Central memory CD4-positive, alpha-beta T cell (primary cell): ENCODE results near the gene SMARCD2.
A peak's percentile ranks its signal among the peaks of the same experiment; 100 is the strongest.

ENCODE experiments used
- DNase-seq: peaks from one replicate; pipeline ENCODE4 v3.0.0; 2022

Gene SMARCD2

DNA sequence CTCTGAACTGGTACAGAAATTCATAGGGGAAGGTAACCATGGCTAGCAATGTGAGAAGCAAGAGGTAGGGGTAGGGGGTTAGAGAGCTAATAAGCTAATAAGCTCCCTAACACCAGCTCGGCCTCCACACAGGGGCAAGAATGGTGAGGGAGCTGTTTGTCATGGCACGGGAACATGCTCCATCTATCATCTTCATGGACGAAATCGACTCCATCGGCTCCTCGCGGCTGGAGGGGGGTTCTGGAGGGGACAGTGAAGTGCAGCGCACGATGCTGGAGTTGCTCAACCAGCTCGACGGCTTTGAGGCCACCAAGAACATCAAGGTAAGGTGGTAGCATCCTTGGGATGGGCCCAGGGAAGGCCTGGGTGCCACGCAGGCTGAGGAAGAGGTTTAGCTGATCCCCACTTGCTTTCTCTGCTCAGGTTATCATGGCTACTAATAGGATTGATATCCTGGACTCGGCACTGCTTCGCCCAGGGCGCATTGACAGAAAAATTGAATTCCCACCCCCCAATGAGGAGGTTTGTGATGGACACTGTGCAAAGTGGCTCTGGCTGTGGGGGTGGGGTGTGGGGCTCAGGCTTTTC lies 11.5 kb downstream of the SMARCD2 start:
- no peak for DNase-seq

DNA sequence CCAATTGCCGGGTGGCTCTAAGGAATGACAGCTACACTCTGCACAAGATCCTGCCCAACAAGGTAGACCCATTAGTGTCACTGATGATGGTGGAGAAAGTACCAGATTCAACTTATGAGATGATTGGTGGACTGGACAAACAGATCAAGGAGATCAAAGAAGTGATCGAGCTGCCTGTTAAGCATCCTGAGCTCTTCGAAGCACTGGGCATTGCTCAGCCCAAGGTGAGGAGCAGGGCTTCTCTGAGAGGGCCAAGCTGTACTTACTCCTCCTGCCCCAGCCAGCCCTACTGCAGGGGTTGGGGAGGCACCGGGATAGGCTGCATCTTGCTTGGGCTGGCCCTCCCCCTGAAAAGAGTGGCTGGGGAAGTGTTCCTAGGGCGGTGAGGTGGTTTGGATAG lies 12.2 kb downstream of the SMARCD2 start:
- no peak for DNase-seq

DNA sequence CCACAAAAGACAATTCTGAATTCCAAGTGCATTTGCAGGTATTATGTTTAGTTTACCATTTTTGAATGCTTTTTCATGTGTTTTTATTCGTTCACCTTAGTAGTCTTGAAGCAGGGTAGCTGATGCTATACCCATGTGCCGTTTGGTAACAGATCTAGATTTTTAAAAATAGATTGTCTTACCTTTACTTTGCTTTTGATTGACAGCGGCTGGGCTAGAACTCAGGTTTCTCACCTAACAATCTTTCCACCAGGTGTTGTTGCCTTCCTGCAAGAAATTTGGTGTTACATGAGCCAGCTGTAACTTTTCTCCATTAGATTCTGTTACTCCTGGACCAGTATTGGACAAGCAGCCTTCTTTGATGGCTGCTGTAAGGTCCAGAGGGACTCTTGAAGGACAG lies 13.5 kb downstream of the SMARCD2 start:
- DNase-seq: no peak

DNA sequence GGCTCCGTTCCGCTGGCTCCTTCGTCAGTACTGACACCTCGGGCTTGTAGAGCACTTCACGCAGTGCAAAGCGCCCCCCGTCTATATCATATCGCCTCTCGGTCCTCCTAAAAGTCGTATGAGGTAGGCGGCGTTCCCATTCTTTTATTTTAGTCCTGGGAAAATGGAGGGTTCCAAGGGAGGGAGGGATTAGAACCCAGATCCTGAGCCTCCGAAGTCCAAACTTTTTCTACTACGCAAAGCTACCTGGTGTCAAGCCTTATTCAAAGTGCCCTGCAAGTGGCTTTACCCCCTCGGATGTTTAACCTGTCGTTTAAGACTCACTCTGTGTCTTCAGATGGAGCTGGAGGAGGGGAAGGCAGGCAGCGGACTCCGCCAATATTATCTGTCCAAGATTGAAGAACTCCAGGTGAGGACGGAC lies 14.7 kb downstream of the SMARCD2 start:
- DNase-seq: no peak

DNA sequence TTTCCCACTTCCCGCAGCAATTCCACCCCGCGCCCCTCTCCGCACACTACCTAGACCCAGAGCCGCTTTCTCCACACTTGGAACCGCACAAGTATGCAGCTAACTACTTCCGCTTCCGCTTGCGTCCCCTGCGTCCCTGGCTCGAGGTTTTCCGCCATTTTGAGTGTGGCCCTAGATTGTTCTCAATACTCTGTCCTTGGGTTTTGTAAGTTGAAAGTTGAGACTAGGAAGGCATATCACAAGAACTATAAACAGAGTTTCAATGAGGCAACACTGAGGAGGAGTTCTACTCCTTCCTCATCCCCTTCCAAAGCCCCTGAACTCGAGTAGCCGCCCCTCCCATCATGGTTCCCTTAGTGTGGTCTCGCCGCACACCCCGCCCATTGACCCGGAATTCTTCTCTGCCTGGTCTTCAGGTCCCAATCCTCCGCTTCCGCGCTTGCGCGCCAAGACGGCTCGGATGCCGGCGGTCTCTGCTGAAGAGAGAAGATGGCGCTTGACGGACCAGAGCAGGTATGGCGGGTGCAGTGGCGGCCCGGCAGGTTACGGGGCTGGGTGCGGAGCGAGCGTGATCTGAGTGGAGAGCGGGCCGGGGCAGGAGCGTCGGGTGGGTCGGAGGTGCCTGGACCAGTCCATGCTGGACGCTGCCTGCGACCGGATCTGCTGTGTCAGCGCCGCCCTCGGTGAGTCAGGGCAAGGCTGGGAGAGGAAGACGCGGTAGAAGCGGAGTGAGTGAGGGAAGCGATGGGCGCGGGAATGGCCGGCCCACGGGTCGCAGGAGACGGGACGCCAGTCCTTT lies 15.3 kb downstream of the SMARCD2 start, which contains the start of the genes FTSJ3 and PSMC5:
TSS of gene FTSJ3 (minus strand) at position 662 of the 799 bp plus-strand sequence. CDS start 761 bp downstream, outside the sequence.
TSS of gene PSMC5 (plus strand) at position 430 of the 799 bp plus-strand sequence. CDS start at position 490, 60 bp downstream.
- peak; percentile 96 for DNase-seq

DNA sequence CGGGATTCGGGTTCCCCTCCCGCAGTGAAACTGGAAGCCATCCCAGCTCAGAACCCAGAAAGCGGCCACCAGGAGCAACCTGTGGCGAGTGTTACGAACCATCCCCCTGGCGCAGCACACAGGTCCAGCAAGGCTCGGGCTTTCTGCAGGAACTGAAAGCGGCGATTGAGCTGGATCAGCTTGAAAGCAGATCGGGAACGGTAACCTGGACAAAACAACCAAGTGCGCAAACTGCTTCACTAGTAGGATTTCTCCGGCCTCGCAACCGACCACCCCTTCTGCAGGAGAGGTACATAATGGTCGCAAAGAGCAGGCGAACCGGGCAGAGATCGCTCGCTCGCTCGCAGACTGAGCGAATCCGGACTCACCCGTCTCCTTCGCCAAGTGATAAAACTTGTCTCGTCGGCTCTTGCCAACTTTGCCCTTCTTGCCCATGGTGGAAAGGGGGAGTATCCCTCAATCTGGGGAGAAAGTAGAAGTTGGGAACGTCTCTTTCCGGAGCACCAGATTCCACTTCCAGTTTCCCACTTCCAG lies 15.9 kb downstream of the SMARCD2 start:
- peak; percentile 37 for DNase-seq

DNA sequence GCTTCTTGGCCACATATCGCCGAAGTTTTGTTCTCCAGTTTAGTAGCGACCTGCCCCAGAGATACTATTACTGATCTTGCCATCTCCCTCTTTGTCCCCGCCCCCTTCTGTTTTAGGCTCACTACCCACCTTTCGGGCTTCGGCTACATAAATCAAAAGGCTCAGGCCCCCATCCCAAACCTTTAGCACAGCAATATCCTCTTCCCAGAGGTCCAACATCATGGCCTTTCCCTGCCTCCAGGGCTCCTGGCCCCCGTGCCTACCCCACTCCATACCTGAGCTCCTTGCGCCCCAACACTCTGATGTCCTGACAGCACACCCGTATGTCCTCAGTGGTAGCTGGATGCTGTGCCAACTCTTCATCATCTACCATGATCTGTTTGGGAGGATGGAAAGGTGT lies 18.1 kb downstream of the SMARCD2 start:
- no peak for DNase-seq

DNA sequence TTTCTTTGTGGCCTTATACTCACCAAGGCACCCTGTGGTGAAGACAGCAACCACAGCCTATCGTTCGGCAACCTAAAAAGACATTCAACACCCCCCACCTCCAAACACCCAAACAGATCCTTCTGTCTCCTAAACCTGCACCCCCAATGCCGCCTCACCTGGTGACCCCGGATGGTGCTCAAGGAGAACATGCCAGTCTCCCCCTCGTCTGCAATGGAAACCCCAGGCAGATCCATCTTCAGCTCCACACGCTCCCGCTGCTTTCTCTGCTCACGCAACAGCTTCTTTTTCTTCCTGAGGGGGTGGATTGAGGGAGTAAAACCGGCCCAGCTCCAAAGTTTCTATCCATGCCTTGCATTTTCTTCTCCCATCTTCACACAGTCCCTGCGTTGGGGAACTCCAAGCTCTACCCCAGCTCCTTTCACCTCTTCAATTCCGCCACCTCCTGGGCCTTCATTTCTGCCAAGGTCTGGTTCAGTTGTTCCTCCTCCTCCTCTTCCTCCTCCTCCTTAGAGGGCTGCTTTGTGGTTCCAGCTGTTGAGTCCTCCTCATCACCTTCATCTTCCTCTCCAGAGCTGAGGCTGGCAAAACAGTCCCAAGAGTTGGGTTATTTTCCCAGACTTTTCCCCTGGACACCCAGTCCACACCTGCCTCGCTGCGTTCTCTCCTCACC lies 18.7 kb downstream of the SMARCD2 start:
- no peak for DNase-seq

DNA sequence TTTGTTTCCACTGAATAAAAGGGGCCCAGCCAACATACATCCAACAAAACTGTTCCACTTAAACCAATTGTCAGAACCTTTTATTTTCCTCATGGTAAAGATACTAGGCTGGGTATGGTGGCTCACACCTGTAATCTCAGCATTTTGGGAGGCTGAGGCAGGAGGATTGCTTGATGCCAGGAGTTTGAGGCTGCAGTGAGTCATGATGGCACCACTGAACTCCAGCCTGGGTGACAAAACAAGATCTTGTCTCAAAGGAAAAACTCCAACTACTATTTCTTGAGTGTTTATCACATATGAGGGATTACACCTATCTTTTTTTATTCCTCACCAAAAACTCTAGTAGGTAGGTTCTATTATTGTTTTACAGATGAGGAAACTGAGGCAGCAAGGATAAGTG lies 19.9 kb downstream of the SMARCD2 start:
- DNase-seq: no peak

DNA sequence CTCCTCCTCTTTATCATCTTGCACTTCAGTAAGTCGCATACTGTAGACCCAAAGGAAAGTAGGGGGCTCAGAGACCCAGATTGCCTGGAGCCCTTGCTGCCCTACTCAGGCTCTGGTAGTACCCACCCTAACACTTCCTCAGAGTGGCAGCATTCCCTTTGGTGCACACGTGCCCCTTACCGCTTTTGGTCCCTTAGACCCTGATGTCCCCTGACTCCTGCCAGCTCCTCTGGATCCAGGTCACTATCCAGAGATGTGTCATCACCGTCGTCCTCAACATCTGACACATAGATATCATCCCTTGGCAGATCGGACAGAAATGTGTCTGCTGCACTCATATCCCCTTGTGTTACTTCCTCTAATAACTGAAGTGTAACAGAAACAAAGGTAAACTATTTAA lies 20.7 kb downstream of the SMARCD2 start:
- no peak for DNase-seq

DNA sequence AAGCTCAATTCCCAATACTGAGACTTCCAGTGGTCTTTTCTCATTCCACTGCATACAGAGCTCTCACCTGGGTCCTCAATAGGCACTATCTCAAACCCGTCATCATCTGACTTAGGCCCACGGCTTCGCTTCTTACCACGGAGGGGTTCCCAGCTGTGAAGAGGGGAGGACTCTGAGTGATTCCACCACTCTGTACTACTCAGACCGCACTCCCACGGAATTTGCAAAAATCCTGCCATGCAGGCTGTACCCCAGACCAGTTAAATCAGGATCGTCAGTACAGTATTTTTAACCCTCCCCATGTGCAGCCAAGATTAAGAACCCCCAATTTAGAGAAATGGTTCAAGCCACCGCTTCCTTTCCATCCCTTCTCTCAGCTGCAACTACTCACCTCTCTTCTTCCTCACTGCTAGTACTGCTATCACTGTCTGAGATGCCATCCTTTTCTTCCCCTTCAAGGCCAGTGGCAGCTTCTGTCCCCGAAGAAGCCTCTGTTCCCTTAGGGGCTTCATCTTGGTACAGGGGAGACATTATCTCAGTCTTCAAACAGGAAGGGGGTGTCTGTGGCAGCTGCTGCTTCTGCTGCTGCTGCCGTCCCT lies 21.4 kb downstream of the SMARCD2 start:
- DNase-seq: no peak

DNA sequence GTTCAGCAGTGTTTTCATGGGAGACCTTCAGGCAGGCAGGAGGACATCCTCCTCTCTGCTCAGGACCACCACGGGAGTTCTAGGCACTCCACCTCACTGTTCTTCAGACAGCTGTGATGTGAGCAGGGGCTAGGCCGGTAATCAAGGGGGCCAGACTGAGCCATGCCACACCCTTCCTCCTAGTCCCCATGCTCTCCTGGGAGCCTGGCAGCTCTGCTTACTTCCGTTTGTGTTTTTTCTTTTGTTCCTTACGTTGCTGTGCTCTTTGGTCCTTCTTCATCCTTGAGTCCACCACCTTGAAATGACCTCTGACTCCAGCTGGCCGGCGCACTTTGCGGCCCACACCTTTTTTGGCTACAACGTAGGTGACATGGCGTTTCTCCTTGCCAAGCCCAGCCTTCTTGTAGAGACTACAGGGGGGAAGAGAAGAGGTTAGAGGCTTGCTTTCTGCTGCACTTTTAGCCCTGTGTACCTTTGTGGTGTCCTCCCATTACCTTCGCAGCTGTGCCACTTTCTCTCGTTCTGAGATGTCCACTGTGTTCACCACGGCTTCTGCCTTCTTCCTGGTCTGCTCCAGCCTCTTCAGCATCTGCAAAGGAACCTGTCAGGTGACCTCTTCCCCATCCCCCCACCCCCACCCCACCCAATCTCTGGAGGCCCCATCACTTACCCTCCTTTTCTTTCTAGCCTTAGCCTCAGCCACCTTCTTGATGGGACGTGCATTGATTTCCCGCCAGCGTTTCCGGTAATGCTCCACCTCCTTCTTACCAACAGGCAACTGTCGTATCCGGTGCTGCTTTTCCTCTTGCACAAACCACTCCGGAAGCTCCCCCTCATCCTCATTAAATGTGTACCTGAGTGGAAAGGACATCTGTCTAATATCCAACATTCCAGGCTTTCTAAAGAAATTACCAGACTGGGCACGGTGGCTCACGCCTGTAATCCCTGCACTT lies 22.6 kb downstream of the SMARCD2 start:
- no peak for DNase-seq

DNA sequence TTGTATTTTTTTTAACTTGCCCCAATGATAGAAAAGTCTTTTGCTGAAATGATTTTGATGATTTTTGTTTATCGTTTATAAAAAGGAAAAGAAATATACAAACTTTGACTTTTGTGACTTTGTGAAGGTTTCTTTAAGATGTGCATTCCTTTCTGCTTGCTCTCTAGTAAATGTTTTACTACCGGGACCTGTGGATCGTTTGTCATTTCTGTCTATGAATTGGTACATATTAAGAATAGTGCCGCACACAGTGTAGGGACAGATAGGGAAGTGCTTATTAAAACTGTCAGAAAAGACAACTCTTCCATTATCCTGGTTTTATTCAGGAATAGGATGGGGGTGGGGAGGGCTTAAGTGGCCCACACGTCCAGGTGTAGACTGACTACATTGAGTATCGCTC lies 23.4 kb downstream of the SMARCD2 start:
- no peak for DNase-seq

DNA sequence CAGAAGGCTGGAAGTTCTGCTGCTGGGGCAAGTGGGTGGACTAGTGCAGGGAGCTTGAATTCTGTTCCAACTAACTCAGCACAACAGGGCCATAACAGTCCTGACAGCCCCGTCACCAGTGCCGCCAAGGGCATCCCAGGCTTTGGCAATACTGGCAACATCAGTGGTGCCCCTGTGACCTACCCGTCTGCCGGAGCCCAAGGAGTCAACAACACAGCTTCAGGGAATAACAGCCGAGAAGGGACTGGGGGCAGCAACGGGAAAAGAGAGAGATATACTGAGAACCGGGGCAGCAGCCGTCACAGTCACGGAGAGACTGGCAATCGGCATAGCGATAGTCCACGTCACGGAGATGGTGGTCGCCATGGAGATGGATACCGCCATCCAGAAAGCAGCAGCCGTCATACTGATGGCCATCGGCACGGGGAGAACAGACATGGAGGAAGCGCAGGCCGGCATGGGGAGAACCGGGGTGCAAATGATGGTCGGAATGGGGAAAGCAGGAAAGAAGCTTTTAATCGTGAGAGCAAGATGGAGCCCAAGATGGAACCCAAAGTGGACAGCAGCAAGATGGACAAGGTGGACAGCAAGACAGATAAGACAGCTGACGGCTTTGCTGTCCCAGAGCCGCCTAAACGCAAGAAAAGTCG lies 24.6 kb downstream of the SMARCD2 start:
- DNase-seq: no peak

DNA sequence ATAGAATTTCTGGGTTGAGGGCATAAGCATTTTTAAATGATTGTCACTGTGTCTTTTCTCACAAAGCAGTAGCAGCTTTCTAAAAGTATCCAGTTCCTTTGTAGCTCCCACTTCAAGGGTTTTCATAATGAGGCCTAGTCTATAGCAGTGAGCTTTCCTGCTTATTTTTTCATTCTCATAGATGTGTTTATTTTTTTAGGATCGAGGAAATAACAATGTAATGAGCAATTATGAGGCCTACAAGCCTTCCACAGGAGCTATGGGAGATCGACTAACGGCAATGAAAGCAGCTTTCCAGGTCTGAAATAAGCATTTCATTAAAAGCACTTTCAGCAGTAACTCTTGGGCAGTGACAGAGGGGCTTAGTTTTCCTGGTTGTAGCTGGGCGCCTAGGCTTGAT lies 25.8 kb downstream of the SMARCD2 start:
- no peak for DNase-seq

DNA sequence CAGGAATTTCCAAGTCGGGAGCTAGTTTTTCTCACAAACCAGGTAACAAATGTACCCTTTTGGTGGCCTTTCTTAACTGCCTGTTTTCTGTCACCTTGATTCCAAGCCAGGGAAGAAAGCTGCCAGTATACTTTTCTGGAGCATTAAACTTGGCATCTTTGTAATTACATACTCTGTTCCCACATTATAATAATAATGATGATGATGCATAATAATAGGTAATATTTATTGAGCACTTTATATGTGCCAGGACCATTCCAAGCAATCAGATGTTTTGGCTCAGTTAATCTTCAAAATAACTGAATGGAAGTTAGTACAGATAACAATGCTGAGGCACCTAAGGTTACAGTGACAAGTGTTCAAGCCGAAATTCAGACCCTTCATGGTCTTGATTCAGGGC lies 26.4 kb downstream of the SMARCD2 start:
- DNase-seq: no peak

DNA sequence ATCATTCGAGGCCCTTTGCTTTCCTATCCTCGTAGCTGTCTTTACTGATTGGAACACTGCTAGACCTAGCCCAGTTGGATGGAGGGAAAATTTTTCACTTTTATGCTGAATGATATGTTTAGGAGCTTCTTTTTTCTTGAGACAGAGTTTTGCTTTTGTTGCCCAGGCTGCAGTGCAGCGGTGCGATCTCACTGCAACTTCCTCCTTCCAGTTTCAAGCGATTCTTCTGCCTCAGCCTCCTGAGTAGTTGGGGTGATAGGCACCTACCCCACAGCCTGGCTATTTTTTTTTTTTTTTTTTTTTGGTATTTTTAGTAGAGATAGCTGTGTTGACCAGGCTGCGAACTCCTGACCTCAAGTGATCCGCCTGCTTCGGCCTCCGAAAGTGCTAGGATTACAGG lies 32.5 kb downstream of the SMARCD2 start:
- DNase-seq: no peak

DNA sequence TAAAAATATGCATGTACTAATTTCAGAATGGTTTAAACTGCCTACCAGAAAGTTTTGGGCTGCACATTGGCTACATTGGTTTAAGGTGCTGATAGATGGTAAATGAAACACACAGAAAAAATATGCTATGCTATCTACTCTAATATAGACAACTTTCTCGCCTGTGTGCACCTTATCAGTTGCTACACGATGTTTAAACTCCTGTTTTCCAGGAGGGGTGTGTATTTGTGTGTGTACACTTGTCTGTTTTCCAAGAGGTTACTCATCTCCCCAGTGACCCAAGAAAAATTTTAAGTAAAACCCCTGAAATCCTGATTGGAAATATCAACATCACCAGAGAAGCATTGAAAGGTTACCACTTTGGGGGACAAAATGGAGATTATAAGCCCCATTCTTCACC lies 36.9 kb downstream of the SMARCD2 start:
- no peak for DNase-seq

DNA sequence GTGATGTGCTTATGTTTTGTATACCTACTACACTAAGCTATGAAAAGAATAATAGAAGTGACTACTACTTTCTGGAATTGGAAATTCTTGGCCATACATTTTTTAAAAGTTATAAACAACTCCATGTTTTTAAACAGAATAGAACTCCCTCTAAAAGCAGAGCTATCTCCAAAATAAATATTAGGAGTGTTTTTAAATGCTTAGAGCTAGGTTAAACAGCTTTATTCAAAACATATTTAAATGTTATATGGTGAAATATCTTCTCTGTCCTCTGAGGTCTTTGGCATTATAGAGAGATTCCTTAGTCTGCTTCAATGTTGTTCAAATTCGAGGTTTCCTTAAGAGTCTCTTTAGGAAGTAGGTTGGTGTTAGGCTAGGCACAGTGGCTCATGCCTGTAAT lies 38.2 kb downstream of the SMARCD2 start:
- DNase-seq: no peak

DNA sequence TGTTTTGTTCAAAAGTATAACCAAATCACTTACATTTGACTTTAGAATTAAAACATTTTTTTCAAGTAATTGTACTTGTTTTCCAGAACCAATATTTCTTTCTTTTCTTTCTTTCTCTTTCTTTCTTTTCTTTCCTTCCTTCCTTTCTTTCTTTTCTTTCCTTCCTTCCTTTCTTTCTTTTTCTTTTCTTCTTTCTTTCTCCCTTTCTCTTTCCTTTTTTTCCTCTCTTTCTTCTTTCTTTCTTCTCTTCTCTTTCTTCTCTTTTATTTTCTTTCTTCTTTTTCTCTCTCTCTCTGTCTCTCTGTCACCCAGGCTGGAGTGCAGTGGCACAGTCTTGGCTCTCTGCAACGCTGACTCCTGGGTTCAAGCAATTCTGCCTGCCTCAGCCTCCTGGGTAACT lies 41.7 kb downstream of the SMARCD2 start:
- DNase-seq: no peak

DNA sequence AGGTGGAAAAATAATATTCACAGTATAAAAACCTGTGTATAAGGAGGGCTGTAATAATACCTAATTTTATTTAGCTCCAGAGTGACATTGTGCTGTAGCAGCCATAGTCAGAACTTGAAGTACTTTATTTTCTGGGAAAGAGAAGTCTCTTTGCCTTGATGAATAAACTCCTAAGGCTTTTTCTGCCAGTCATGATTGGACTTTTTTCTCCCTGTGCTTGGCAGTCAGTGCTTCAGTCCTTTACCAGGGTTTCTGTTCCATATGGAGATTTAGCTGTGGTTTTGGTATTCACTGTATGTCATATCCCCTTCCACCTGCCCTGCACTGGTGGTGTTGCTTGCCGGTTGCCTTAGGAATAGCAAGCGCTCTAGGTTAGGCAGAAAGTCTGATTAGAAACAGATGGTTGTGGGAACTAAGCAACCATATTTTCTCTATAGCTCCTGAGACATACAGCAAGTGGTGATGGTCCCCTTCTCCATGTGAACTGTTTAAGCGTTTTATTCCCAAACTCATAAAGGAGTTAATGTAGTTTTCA lies 43.8 kb downstream of the SMARCD2 start:
- DNase-seq: no peak
